Measurements from ENCODE around the gene OLFM2.
"Not testable (repeated sequence)": the region's sequence is repeated elsewhere in the genome, so short reads cannot be mapped to it uniquely, and the experiment has no call there.

The OLFM2 gene

DNA sequence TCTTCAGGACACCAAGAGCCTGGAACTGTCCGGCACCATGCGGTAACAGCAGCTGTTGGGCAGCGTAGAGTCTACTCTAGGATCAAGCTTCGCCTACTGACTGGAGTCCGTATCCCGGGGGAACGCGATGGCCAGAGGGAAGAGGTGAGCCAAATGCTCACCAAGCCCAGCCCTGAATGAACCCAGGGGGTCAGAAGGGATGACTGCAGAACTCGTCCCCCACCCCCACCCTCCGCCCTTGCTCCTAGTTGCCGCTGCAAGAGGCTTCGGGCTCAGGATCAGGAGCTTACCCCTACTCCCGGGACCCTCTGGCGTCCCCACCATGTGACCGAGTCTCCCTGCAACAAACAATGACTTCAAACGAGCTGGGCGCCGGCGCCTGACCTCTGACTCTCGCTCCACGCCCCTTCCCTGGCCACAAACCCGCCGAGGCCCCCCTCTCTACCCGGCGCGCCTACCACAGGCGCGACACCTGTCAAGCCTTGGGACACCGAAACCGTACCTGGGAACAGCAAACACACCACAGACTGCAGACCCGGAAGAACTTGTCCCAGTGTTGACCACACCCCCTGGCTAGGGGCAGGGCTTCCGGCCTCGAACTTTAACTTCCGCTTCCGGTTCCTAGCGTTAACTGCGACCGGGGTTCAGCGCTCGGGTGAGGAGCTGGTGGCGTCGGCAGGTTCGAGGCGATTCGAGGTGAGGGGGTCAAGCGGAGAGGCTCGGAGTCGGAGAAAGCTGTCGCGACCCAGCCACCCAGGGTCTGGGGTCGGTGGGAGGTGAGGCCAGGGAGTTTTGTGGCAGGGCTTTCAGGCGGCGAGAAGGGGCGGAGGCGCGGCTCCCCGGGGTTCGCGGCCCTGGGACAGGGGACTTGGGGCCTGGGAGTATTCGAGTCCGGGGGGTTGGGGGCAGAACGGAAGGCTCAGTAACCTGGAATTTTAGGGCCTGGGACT, 108.8 kb downstream of the OLFM2 start, which contains the start of gene UBL5:
Gene UBL5 (plus strand): TSS at position 630 of the 950 bp plus-strand sequence. CDS start 420 bp downstream, outside the sequence.
- TF ChIP-seq GLIS3 (CRISPR knock-in tag; IDR thresholded peaks at IDR 0.05) (no peak), ZNF565 (CRISPR knock-in tag; conservative IDR thresholded peaks at IDR 0.05; ENCODE audit: low read depth) (no peak), CSDC2 (CRISPR knock-in tag; IDR thresholded peaks at IDR 0.05) (no peak), TOX (CRISPR knock-in tag; IDR thresholded peaks at IDR 0.05; ENCODE audit: borderline replicate concordance) (no peak), ISL1 (CRISPR knock-in tag; IDR thresholded peaks at IDR 0.05) (no peak), ZNF70 (CRISPR knock-in tag; IDR thresholded peaks at IDR 0.05) (no peak), ZFP30 (CRISPR knock-in tag; IDR thresholded peaks at IDR 0.05) (no peak), SNAI2 (CRISPR knock-in tag; IDR thresholded peaks at IDR 0.05) (no peak), CSRNP3 (CRISPR knock-in tag; IDR thresholded peaks at IDR 0.05) (no peak), ZC3H10 (CRISPR knock-in tag; IDR thresholded peaks at IDR 0.05) (no peak), RARB (CRISPR knock-in tag; IDR thresholded peaks at IDR 0.05) (no peak), OSR1 (CRISPR knock-in tag; IDR thresholded peaks at IDR 0.05) (no peak), ARNTL (CRISPR knock-in tag; IDR thresholded peaks at IDR 0.05; ENCODE audit: borderline replicate concordance, low read depth) (no peak), ESRRG (CRISPR knock-in tag; IDR thresholded peaks at IDR 0.05) (no peak), BACH2 (CRISPR knock-in tag; IDR thresholded peaks at IDR 0.05; ENCODE audit: borderline replicate concordance) (no peak), ZFP3 (CRISPR knock-in tag; IDR thresholded peaks at IDR 0.05) (no peak), TCF4 (CRISPR knock-in tag; IDR thresholded peaks at IDR 0.05; ENCODE audit: borderline replicate concordance) (no peak)
- TF ChIP-seq, protein P1, sequence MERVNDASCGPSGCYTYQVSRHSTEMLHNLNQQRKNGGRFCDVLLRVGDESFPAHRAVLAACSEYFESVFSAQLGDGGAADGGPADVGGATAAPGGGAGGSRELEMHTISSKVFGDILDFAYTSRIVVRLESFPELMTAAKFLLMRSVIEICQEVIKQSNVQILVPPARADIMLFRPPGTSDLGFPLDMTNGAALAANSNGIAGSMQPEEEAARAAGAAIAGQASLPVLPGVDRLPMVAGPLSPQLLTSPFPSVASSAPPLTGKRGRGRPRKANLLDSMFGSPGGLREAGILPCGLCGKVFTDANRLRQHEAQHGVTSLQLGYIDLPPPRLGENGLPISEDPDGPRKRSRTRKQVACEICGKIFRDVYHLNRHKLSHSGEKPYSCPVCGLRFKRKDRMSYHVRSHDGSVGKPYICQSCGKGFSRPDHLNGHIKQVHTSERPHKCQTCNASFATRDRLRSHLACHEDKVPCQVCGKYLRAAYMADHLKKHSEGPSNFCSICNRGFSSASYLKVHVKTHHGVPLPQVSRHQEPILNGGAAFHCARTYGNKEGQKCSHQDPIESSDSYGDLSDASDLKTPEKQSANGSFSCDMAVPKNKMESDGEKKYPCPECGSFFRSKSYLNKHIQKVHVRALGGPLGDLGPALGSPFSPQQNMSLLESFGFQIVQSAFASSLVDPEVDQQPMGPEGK (CRISPR knock-in tag; IDR thresholded peaks at IDR 0.05; ENCODE audit: borderline replicate concordance), result no peak
- TF ChIP-seq, protein P2, sequence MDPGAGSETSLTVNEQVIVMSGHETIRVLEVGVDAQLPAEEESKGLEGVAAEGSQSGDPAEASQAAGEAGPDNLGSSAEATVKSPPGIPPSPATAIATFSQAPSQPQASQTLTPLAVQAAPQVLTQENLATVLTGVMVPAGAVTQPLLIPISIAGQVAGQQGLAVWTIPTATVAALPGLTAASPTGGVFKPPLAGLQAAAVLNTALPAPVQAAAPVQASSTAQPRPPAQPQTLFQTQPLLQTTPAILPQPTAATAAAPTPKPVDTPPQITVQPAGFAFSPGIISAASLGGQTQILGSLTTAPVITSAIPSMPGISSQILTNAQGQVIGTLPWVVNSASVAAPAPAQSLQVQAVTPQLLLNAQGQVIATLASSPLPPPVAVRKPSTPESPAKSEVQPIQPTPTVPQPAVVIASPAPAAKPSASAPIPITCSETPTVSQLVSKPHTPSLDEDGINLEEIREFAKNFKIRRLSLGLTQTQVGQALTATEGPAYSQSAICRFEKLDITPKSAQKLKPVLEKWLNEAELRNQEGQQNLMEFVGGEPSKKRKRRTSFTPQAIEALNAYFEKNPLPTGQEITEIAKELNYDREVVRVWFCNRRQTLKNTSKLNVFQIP (CRISPR knock-in tag; IDR thresholded peaks at IDR 0.05; ENCODE audit: borderline replicate concordance, low read depth), result no peak
- TF ChIP-seq, protein P3, sequence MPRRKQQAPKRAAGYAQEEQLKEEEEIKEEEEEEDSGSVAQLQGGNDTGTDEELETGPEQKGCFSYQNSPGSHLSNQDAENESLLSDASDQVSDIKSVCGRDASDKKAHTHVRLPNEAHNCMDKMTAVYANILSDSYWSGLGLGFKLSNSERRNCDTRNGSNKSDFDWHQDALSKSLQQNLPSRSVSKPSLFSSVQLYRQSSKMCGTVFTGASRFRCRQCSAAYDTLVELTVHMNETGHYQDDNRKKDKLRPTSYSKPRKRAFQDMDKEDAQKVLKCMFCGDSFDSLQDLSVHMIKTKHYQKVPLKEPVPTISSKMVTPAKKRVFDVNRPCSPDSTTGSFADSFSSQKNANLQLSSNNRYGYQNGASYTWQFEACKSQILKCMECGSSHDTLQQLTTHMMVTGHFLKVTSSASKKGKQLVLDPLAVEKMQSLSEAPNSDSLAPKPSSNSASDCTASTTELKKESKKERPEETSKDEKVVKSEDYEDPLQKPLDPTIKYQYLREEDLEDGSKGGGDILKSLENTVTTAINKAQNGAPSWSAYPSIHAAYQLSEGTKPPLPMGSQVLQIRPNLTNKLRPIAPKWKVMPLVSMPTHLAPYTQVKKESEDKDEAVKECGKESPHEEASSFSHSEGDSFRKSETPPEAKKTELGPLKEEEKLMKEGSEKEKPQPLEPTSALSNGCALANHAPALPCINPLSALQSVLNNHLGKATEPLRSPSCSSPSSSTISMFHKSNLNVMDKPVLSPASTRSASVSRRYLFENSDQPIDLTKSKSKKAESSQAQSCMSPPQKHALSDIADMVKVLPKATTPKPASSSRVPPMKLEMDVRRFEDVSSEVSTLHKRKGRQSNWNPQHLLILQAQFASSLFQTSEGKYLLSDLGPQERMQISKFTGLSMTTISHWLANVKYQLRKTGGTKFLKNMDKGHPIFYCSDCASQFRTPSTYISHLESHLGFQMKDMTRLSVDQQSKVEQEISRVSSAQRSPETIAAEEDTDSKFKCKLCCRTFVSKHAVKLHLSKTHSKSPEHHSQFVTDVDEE (CRISPR knock-in tag; IDR thresholded peaks at IDR 0.05), result no peak
- ATAC-seq, result peak; percentile 99

- TF ChIP-seq SNAI2 (CRISPR knock-in tag; IDR thresholded peaks at IDR 0.05) (no peak), CREB5 (CRISPR knock-in tag; IDR thresholded peaks at IDR 0.05; ENCODE audit: low read depth) (no peak), BACH2 (CRISPR knock-in tag; IDR thresholded peaks at IDR 0.05; ENCODE audit: borderline replicate concordance) (no peak), ZNF565 (CRISPR knock-in tag; conservative IDR thresholded peaks at IDR 0.05; ENCODE audit: low read depth) (no peak), GLIS3 (CRISPR knock-in tag; IDR thresholded peaks at IDR 0.05) (no peak), PPARA (CRISPR knock-in tag; IDR thresholded peaks at IDR 0.05; ENCODE audit: borderline replicate concordance) (no peak), TOX (CRISPR knock-in tag; IDR thresholded peaks at IDR 0.05; ENCODE audit: borderline replicate concordance) (no peak), ZC3H10 (CRISPR knock-in tag; IDR thresholded peaks at IDR 0.05) (no peak), ISL1 (CRISPR knock-in tag; IDR thresholded peaks at IDR 0.05) (no peak), ZNF70 (CRISPR knock-in tag; IDR thresholded peaks at IDR 0.05) (no peak), ESRRG (CRISPR knock-in tag; IDR thresholded peaks at IDR 0.05) (no peak)
- TF ChIP-seq, protein P2 (CRISPR knock-in tag; IDR thresholded peaks at IDR 0.05; ENCODE audit: borderline replicate concordance, low read depth), result no peak
- ATAC-seq, result no peak
These were observed 112.5 kb downstream of the OLFM2 start for GRCh38 chr19:9823816-9824215.

GRCh38 chr19:9820034-9820433, 116.3 kb downstream of the OLFM2 start:
- not testable (repeated sequence) for ATAC-seq
